Activated T-helper 2 cell treated with anti-CD3 and anti-CD28 coated beads, Interferon-gamma antibody, Interleukin-2, Interleukin-4, amounts not matched to agents 10 μg/mL and 5 μg/mL and 100 μg/mL, durations not matched to agents 14 hours and 24 hours and 36 hours (primary cell): ENCODE measurements around the gene PAM. TPM values are rescaled to one million over a fixed set of nuclear protein-coding genes. Genes with fewer than 3 reads are reported as not detected.
A peak's percentile ranks its signal among the peaks of the same experiment; 100 is the strongest.

Experiments used
- DNase-seq: peaks from one replicate; pipeline ENCODE4 v3.0.0; 2021; ENCODE audit warnings: low spot score
- H3K27ac Mint-ChIP-seq: one replicate; pipeline ENCODE4 v1.8.0; 2021; ENCODE audit warnings: mixed read lengths
- H3K27me3 Mint-ChIP-seq: one replicate; pipeline ENCODE4 v1.8.0; 2021; ENCODE audit warnings: low read depth, mixed read lengths
- H3K36me3 Mint-ChIP-seq: one replicate; pipeline ENCODE4 v1.8.0; 2021; ENCODE audit warnings: low read depth, mixed read lengths
- H3K4me1 Mint-ChIP-seq: one replicate; pipeline ENCODE4 v1.8.0; 2021; ENCODE audit warnings: low read depth, mixed read lengths
- H3K4me3 Mint-ChIP-seq: one replicate; pipeline ENCODE4 v1.8.0; 2021; ENCODE audit warnings: low read depth, mild to moderate bottlenecking, moderate library complexity, mixed read lengths
- H3K9me3 Mint-ChIP-seq: one replicate; pipeline ENCODE4 v1.8.0; 2021; ENCODE audit warnings: mixed read lengths
- intact Hi-C: fragments of 100-400 bp; cut with micrococcal nuclease; formaldehyde crosslinking; loops from one replicate; pipeline ENCODE4 v1.15.1; 2023
- total RNA-seq: library from RNA; stranded (reverse); gene quantifications from 2 replicates; pipeline ENCODE4 v1.2.3, GENCODE V29; 2022

Gene PAM
- total RNA-seq, 1 donor from 2014 or later, result 48.0 TPM

GRCh38 chr5:102758576-102758975, 3.5 kb downstream of the PAM start:
- Mint-ChIP-seq H3K27me3 (peaks cover 5% of the 10 kb centered on the region), H3K27ac (no peak overlapping the region)

GRCh38 chr5:102759289-102759688, 4.2 kb downstream of the PAM start:
- peaks cover under 1% of the 10 kb centered on the region for H3K27me3 Mint-ChIP-seq
- no peak overlapping the region for H3K4me3 Mint-ChIP-seq
- H3K36me3 Mint-ChIP-seq, result peaks cover 10% of the 10 kb centered on the region
- H3K9me3 Mint-ChIP-seq, result no peaks in the 10 kb centered on the region
- H3K4me1 Mint-ChIP-seq, result peaks cover 61% of the 10 kb centered on the region
- intact Hi-C loops, result no loop called here
- no peak for DNase-seq
- H3K27ac Mint-ChIP-seq, result peak overlapping the region; percentile 5

More at GRCh38 chr5:102758576-102758975, 3.5 kb downstream of the PAM start:
- Mint-ChIP-seq H3K4me3 (no peak overlapping the region), H3K4me1 (peaks cover 62% of the 10 kb centered on the region), H3K36me3 (peaks cover 8% of the 10 kb centered on the region), H3K9me3 (no peaks in the 10 kb centered on the region)
- intact Hi-C loops, result no loop called here
- no peak for DNase-seq

DNA sequence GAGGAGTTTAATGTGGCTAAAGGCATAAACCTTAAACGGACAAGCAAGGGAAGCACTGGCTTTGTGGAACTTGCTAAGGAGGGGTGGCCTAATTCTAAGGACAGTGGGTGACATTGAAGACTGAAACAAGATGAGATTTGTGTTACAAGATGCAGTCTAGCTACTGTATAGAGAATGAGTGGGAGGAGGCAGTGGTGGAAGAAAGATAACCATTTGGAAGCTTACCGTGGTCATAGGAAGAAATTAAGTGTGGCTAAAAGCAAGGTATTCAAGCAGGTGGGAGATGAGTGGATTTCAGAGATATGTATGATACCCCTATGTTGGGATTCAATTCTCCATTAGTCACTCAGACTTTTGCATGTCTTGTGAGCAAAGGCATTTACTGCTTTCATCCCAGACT, 4.6 kb downstream of the PAM start:
- H3K27me3 Mint-ChIP-seq, result no peaks in the 10 kb centered on the region
- peaks cover 62% of the 10 kb centered on the region for H3K4me1 Mint-ChIP-seq
- no peaks in the 10 kb centered on the region for H3K9me3 Mint-ChIP-seq
- no peak for DNase-seq
- H3K4me3 Mint-ChIP-seq, result no peak overlapping the region
- peaks cover 10% of the 10 kb centered on the region for H3K36me3 Mint-ChIP-seq
- intact Hi-C loops, result no loop called here
- peak overlapping the region; percentile 5 for H3K27ac Mint-ChIP-seq

GRCh38 chr5:102760815-102761214, 5.7 kb downstream of the PAM start:
- intact Hi-C loops, result no loop called here
- Mint-ChIP-seq H3K27me3 (no peaks in the 10 kb centered on the region), H3K4me3 (peak overlapping the region; percentile 37), H3K27ac (peak overlapping the region; percentile 26), H3K4me1 (peaks cover 72% of the 10 kb centered on the region), H3K9me3 (no peaks in the 10 kb centered on the region), H3K36me3 (peaks cover 13% of the 10 kb centered on the region)
- DNase-seq, result no peak

DNA sequence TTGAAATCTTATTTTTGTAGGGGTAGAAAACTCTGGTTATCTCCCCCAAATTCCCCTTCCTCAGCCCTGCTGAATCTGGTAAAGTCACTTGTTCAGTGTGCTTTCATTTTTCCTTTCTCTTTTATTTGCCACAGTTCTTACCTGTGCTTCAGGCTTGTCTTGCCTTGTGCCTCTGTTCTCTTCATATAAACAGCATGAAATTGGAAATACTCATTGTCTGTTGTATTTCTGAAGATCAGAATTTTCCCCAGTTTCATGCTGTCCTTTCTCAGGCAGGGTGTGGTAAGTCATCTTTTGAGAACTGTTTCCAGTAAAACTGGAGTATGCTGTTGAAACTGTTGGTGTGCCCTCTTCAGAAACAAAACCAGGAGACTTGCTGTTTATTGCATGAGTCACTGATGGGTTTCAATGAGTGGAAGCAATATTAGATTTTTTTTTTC, 7.0 kb downstream of the PAM start:
- H3K36me3 Mint-ChIP-seq, result peaks cover 14% of the 10 kb centered on the region
- peaks cover 69% of the 10 kb centered on the region for H3K4me1 Mint-ChIP-seq
- no peaks in the 10 kb centered on the region for H3K9me3 Mint-ChIP-seq
- intact Hi-C loops, result loop anchor here (2.0 kb wide), 1 partner anchor 167 kb away; no protein-coding TSS in a partner anchor
- H3K27ac Mint-ChIP-seq, result peak overlapping the region; percentile 82
- H3K27me3 Mint-ChIP-seq, result no peaks in the 10 kb centered on the region
- peak overlapping the region; percentile 58 for H3K4me3 Mint-ChIP-seq
- DNase-seq, result no peak

DNA sequence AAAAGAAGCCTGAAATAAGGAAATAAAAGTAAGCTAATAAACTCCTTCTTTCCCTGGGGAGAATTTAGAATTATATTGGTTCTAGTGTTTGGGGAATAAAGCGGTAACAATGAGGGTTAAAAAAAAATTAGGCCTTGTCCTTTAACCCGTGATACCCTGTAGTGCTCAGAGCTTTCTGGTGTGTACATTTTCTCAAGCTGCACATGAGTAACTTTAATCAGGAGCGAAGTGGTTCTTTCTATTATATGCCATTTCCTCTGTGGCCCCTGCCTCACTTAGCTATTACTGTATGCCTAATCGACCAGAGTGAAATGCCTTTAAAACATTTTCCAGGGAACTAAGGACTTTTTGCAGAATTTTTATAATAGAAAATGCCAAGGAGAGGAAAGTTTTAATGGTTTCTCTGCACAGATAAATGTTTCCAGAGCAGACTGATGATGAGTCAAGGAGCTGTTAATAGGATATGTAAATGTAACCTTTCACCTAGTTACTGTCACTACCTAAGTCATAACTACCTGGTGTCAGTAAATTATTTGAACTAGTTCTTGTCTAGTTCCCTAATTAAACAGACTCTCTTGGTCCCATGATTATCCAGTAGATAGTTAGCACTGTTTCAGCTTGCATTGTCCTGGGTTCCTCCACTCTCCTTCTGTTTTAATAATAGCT, 7.6 kb downstream of the PAM start:
- H3K27me3 Mint-ChIP-seq, result no peaks in the 10 kb centered on the region
- no peaks in the 10 kb centered on the region for H3K9me3 Mint-ChIP-seq
- peaks cover 14% of the 10 kb centered on the region for H3K36me3 Mint-ChIP-seq
- H3K4me3 Mint-ChIP-seq, result peak overlapping the region; percentile 63
- H3K27ac Mint-ChIP-seq, result peak overlapping the region; percentile 82
- peaks cover 73% of the 10 kb centered on the region for H3K4me1 Mint-ChIP-seq
- no peak for DNase-seq
- intact Hi-C loops, result loop anchor here (1.0 to 2.0 kb wide), 2 partner anchors 16 to 168 kb away; no protein-coding TSS in a partner anchor

GRCh38 chr5:102763734-102764133, 8.6 kb downstream of the PAM start:
- H3K4me3 Mint-ChIP-seq, result peak overlapping the region; percentile 63
- H3K4me1 Mint-ChIP-seq, result peaks cover 69% of the 10 kb centered on the region
- H3K27ac Mint-ChIP-seq, result peak overlapping the region; percentile 61
- intact Hi-C loops, result loop anchor here (1.0 to 2.0 kb wide), 2 partner anchors 15 to 169 kb away; no protein-coding TSS in a partner anchor
- no peak for DNase-seq
- H3K36me3 Mint-ChIP-seq, result peaks cover 16% of the 10 kb centered on the region
- H3K9me3 Mint-ChIP-seq, result no peaks in the 10 kb centered on the region
- no peaks in the 10 kb centered on the region for H3K27me3 Mint-ChIP-seq

- Mint-ChIP-seq H3K4me3 (no peak overlapping the region), H3K4me1 (peaks cover 63% of the 10 kb centered on the region), H3K36me3 (peaks cover 16% of the 10 kb centered on the region), H3K27me3 (no peaks in the 10 kb centered on the region), H3K27ac (no peak overlapping the region), H3K9me3 (no peaks in the 10 kb centered on the region)
- DNase-seq, result no peak
- intact Hi-C loops, result loop anchor here (1.0 kb wide), 1 partner anchor 8 kb away; no protein-coding TSS in a partner anchor
These were observed 9.4 kb downstream of the PAM start for GRCh38 chr5:102764381-102765004.

GRCh38 chr5:102765350-102765749, 10.2 kb downstream of the PAM start:
- DNase-seq, result no peak
- Mint-ChIP-seq H3K4me3 (no peak overlapping the region), H3K27me3 (no peaks in the 10 kb centered on the region), H3K36me3 (peaks cover 16% of the 10 kb centered on the region), H3K9me3 (no peaks in the 10 kb centered on the region), H3K4me1 (peaks cover 56% of the 10 kb centered on the region), H3K27ac (no peak overlapping the region)
- intact Hi-C loops, result loop anchor here (1.0 kb wide), 1 partner anchor 9 kb away; no protein-coding TSS in a partner anchor

GRCh38 chr5:102766295-102767090, 11.4 kb downstream of the PAM start:
- Mint-ChIP-seq H3K4me3 (no peak overlapping the region), H3K27me3 (no peaks in the 10 kb centered on the region), H3K36me3 (peaks cover 16% of the 10 kb centered on the region), H3K27ac (no peak overlapping the region), H3K9me3 (no peaks in the 10 kb centered on the region), H3K4me1 (peaks cover 46% of the 10 kb centered on the region)
- no peak for DNase-seq
- intact Hi-C loops, result no loop called here

DNA sequence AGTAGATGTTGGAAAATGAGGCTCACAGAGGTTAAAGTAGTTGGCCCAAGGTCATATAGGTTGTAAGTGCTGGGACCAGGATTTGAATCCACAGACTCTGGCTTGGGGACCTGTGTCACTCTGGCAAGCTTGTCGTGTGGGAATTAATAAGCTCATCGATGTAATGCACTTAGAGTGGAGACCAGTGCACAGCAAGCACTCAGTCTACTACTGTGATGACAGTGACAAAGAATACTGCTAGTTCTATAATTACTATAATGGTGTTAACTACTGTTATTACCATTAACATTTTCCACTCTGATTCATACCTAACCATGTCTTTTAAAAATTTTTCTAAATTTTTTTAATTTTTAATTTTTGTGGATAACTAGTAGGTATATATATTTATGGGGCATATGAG, 12.8 kb downstream of the PAM start:
- no peaks in the 10 kb centered on the region for H3K27me3 Mint-ChIP-seq
- H3K4me1 Mint-ChIP-seq, result peaks cover 34% of the 10 kb centered on the region
- DNase-seq, result no peak
- intact Hi-C loops, result no loop called here
- no peaks in the 10 kb centered on the region for H3K9me3 Mint-ChIP-seq
- H3K4me3 Mint-ChIP-seq, result no peak overlapping the region
- H3K27ac Mint-ChIP-seq, result no peak overlapping the region
- H3K36me3 Mint-ChIP-seq, result peaks cover 16% of the 10 kb centered on the region

GRCh38 chr5:102770803-102771202, 15.7 kb downstream of the PAM start:
- Mint-ChIP-seq H3K4me3 (no peak overlapping the region), H3K36me3 (peaks cover 20% of the 10 kb centered on the region), H3K4me1 (peaks cover 19% of the 10 kb centered on the region), H3K27me3 (no peaks in the 10 kb centered on the region), H3K9me3 (peaks cover 9% of the 10 kb centered on the region), H3K27ac (no peak overlapping the region)
- DNase-seq, result no peak
- intact Hi-C loops, result no loop called here
